ENCODE measurements around the gene ADGRB2.

Gene ADGRB2

GRCh38 chr1:31780632-31781031, 16.5 kb upstream of the ADGRB2 start:
- Histone ChIP-seq H3K9ac (ENCODE audit: low read depth, low read length) (no peak overlapping the region), H4K20me1 (ENCODE audit: insufficient read depth, low read length) (no peaks in the 10 kb centered on the region), H3K4me3 (ENCODE audit: low read depth in 1 of 2, low read length in 2 of 2) (no peak overlapping the region), H2AFZ (ENCODE audit: low read depth, low read length) (no peak overlapping the region), H3K4me2 (ENCODE audit: insufficient read depth, low read length) (no peak overlapping the region), H3K4me1 (ENCODE audit: insufficient read depth, low read length) (no peaks in the 10 kb centered on the region), H3K36me3 (ENCODE audit: insufficient read depth, low read length) (no peaks in the 10 kb centered on the region), H3K27ac (ENCODE audit: low read length) (no peak overlapping the region), H3K27me3 (ENCODE audit: insufficient read depth, low read length, poor library complexity) (peaks cover 8% of the 10 kb centered on the region), H3K79me2 (ENCODE audit: insufficient read depth, low read length) (no peaks in the 10 kb centered on the region), H3K9me3 (ENCODE audit: insufficient read depth, low read length, severe bottlenecking) (no peaks in the 10 kb centered on the region)
- no peak for DNase-seq
- no peak for ATAC-seq (ENCODE audit: insufficient read depth, low read depth)
- TF ChIP-seq CTCF (IDR thresholded peaks at IDR 0.05; ENCODE audit: borderline replicate concordance, extremely low read depth, low read length, poor library complexity, severe bottlenecking) (no peak), EZH2 (IDR thresholded peaks at IDR 0.05; ENCODE audit: borderline replicate concordance, low read depth, low read length, severe bottlenecking) (no peak)

GRCh38 chr1:31779687-31780086, 15.5 kb upstream of the ADGRB2 start:
- H3K4me1 ChIP-seq (ENCODE audit: insufficient read depth, low read length): no peaks in the 10 kb centered on the region
- no peak overlapping the region for H3K4me3 ChIP-seq (ENCODE audit: low read depth in 1 of 2, low read length in 2 of 2)
- H3K9me3 ChIP-seq (ENCODE audit: insufficient read depth, low read length, severe bottlenecking): no peaks in the 10 kb centered on the region
- TF ChIP-seq EZH2 (IDR thresholded peaks at IDR 0.05; ENCODE audit: borderline replicate concordance, low read depth, low read length, severe bottlenecking): no peak
- no peak for TF ChIP-seq CTCF (IDR thresholded peaks at IDR 0.05; ENCODE audit: borderline replicate concordance, extremely low read depth, low read length, poor library complexity, severe bottlenecking)
- H4K20me1 ChIP-seq (ENCODE audit: insufficient read depth, low read length): no peaks in the 10 kb centered on the region
- no peaks in the 10 kb centered on the region for H3K36me3 ChIP-seq (ENCODE audit: insufficient read depth, low read length)
- no peak overlapping the region for H3K27ac ChIP-seq (ENCODE audit: low read length)
- H3K79me2 ChIP-seq (ENCODE audit: insufficient read depth, low read length): no peaks in the 10 kb centered on the region
- no peak overlapping the region for H2AFZ ChIP-seq (ENCODE audit: low read depth, low read length)
- H3K27me3 ChIP-seq (ENCODE audit: insufficient read depth, low read length, poor library complexity): peaks cover 16% of the 10 kb centered on the region
- H3K4me2 ChIP-seq (ENCODE audit: insufficient read depth, low read length): no peak overlapping the region
- no peak for DNase-seq
- no peak overlapping the region for H3K9ac ChIP-seq (ENCODE audit: low read depth, low read length)
- ATAC-seq (ENCODE audit: insufficient read depth, low read depth): no peak

DNA sequence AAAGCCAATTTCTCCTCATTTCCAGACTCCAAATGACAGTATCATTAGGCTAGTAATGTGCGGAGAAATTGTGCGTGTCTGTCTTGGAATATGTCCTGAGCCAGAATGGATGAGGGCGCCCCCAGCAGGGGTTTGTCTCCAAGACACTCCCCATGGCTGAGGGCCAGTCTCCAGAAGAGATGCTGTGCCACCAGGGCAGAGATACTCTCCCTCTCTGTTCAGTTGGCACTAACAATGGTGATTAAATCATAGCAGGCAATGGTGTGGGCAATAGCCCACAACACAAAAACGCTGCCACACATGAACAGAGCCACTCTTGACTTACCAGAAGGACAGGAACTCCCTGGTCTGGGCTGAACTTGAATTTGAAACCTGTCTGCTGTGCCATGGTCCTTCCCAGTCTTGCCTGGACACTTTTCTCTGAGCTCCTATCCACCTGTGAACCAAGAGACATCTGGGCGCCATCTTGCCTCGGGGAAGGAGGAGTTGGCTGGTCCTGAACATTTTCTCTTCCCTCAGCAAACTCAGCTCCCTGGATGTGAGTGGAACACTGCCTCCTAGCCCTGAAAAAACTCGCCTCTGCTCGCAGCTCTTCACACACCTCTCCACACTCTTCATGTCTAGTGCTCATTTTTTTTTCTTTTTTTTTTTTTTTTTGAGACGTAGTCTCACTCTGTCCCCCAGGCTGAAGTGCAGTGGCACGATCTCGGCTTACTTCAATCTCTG, 14.8 kb upstream of the ADGRB2 start:
- Histone ChIP-seq H3K4me3 (ENCODE audit: low read depth in 1 of 2, low read length in 2 of 2) (no peak overlapping the region), H3K4me2 (ENCODE audit: insufficient read depth, low read length) (no peak overlapping the region), H3K27me3 (ENCODE audit: insufficient read depth, low read length, poor library complexity) (peaks cover 21% of the 10 kb centered on the region), H3K9me3 (ENCODE audit: insufficient read depth, low read length, severe bottlenecking) (no peaks in the 10 kb centered on the region), H3K4me1 (ENCODE audit: insufficient read depth, low read length) (no peaks in the 10 kb centered on the region), H3K27ac (ENCODE audit: low read length) (no peak overlapping the region), H3K36me3 (ENCODE audit: insufficient read depth, low read length) (no peaks in the 10 kb centered on the region), H2AFZ (ENCODE audit: low read depth, low read length) (no peak overlapping the region), H3K79me2 (ENCODE audit: insufficient read depth, low read length) (no peaks in the 10 kb centered on the region), H3K9ac (ENCODE audit: low read depth, low read length) (no peak overlapping the region), H4K20me1 (ENCODE audit: insufficient read depth, low read length) (no peaks in the 10 kb centered on the region)
- DNase-seq (no peak), ATAC-seq (ENCODE audit: insufficient read depth, low read depth) (no peak)
- TF ChIP-seq EZH2 (IDR thresholded peaks at IDR 0.05; ENCODE audit: borderline replicate concordance, low read depth, low read length, severe bottlenecking): no peak
- no peak for TF ChIP-seq CTCF (IDR thresholded peaks at IDR 0.05; ENCODE audit: borderline replicate concordance, extremely low read depth, low read length, poor library complexity, severe bottlenecking)

Data from DND-41 (cell line).